PFSK-1 (cell line): Measurements from ENCODE around the gene PCGF2.

Experiments used
- REST ChIP-seq, 2 experiments: IDR thresholded peaks; 2 replicates each; pipeline versions ENCODE4 v1.6.1 to v1.8.0; 2011 to 2012; ENCODE audit warnings: low read depth in 2 of 2, low read length in 2 of 2, control low read depth in 1 of 2, inconsistent platforms in 1 of 2, mild to moderate bottlenecking in 1 of 2, moderate library complexity in 1 of 2; ENCODE audit not compliant: insufficient read depth in 1 of 2
- SIN3A ChIP-seq: IDR thresholded peaks from 2 replicates; pipeline ENCODE4 v1.6.1; 2012; ENCODE audit warnings: mild to moderate bottlenecking, low read length, moderate library complexity, borderline replicate concordance; ENCODE audit not compliant: insufficient read depth

DNA sequence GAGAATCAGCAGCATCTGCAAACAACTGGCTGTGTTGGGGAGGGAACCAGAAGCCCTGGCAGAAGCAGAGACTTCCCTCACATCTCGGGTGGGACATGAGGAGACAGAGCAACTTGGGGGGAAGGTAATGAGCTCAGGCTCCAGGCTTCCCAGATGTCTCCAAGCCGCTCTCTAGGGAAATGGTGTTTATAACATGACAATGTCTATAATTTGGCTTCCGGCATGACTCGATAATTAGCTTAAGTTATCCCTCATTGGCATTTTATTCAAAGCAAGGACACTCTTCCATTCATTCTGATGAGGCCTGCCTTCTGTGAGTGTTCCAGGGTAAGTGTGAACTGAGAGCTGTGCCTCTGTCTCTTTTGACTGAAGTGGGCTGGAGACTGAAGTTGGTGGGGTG, 57.8 kb downstream of the PCGF2 start:
- TF ChIP-seq REST (IDR thresholded peaks at IDR 0.05; ENCODE audit: insufficient read depth in 1 of 2, low read depth in 2 of 2, low read length in 2 of 2) (no peak), SIN3A (no peak)
